Measurements from ENCODE around the gene IMMP2L. TPM values are rescaled to one million over a fixed set of nuclear protein-coding genes. Genes with fewer than 3 reads are reported as not detected.
"Not testable (repeated sequence)": the region's sequence is repeated elsewhere in the genome, so short reads cannot be mapped to it uniquely, and the experiment has no call there.

IMMP2L gene
- total and polyA plus RNA-seq, 2 donors (not counting 3 experiments of a cell fraction or from before 2014, with no cell fraction given): 9.9 to 11.8 TPM

DNA sequence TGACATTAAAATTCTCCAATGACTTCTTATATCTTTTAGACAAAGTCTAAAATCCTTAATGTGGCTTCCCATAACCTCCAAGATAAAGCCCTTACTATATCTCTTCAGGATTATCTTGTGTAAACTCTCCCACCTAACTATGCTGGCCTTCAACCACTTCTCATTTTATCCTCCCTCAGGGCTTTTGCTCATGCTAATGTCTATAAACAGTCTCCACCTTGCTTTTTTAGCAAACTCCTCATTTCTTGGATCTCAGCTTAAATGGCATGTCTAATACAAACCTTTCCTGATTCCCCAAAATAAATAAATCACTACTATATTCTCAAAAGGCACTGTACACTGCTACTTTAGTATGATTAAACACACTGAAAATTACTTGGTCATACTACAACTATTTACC, 290.2 kb downstream of the IMMP2L start:
- Histone ChIP-seq H3K36me3 (ENCODE audit: control insufficient read depth in 2 of 2, extremely low read depth in 1 of 2, insufficient read depth in 2 of 2, low read length in 2 of 2) (no peaks in the 10 kb centered on the region), H3K79me2 (ENCODE audit: control insufficient read depth, insufficient read depth, low read length) (no peaks in the 10 kb centered on the region), H3K4me1 (ENCODE audit: control insufficient read depth, extremely low read depth, insufficient read depth, low read length) (no peaks in the 10 kb centered on the region), H3K9me1 (replicated peaks; ENCODE audit: control insufficient read depth, extremely low read depth, insufficient read depth, low read length) (no peaks in the 10 kb centered on the region), H4K20me1 (replicated peaks; ENCODE audit: control insufficient read depth, extremely low read depth, insufficient read depth, low read length) (no peaks in the 10 kb centered on the region), H3K4me2 (ENCODE audit: insufficient read depth, low read length) (no peak overlapping the region), H2AFZ (ENCODE audit: low read depth, low read length) (no peak overlapping the region), H3K4me3 (replicated peaks in 1 of 3; ENCODE audit: insufficient read depth in 1 of 3, low read depth in 1 of 3, low read length in 3 of 3) (no peak overlapping the region), H3K9ac (replicated peaks; ENCODE audit: extremely low read depth, insufficient read depth, low read length) (no peak overlapping the region), H3K9me3 (replicated peaks; ENCODE audit: control insufficient read depth, insufficient read depth, low read length) (no peaks in the 10 kb centered on the region), H3K27me3 (ENCODE audit: control insufficient read depth in 2 of 2, insufficient read depth in 2 of 2, low read length in 2 of 2) (no peaks in the 10 kb centered on the region), H3K27ac (ENCODE audit: insufficient read depth, low read depth, low read length) (no peak overlapping the region)
- ChIA-PET CTCF (interaction anchor here (1.0 kb wide), 1 partner anchor 12 kb away, joined by 3 read pairs; no protein-coding TSS in a partner anchor), POLR2A (no interaction called here)
- TF ChIP-seq EZH2 (IDR thresholded peaks at IDR 0.05; ENCODE audit: borderline replicate concordance, low read depth, low read length, severe bottlenecking) (no peak), JUN (IDR thresholded peaks at IDR 0.05; ENCODE audit: borderline replicate concordance, insufficient read depth, insufficient read length, low read depth) (no peak), MAX (IDR thresholded peaks at IDR 0.05; ENCODE audit: insufficient read depth, insufficient read length) (no peak), MYC (IDR thresholded peaks at IDR 0.05; ENCODE audit: low read depth, low read length) (no peak), GATA2 (IDR thresholded peaks at IDR 0.05; ENCODE audit: insufficient read depth, insufficient read length, low read depth, low read length) (no peak)
- FAIRE-seq: no peak
- DNase-seq (ENCODE audit: low read depth, low spot score): no peak
- BruUV-seq (replicated peaks): no TSS peak
- dilution Hi-C loops (cut with MboI; ENCODE audit: extremely low pct_ligation_motif_present, low sequenced_read_pairs) (no loop called here), intact Hi-C loops (cut with micrococcal nuclease) (no loop called here)

GRCh38 chr7:111270794-111271193, 291.5 kb downstream of the IMMP2L start:
- intact Hi-C loops (cut with micrococcal nuclease): not testable (repeated sequence)

More at GRCh38 chr7:111270794-111271193, 291.5 kb downstream of the IMMP2L start:
- FAIRE-seq; H3K9ac ChIP-seq (replicated peaks; ENCODE audit: extremely low read depth, insufficient read depth, low read length); H3K36me3 ChIP-seq (ENCODE audit: control insufficient read depth in 2 of 2, extremely low read depth in 1 of 2, insufficient read depth in 2 of 2, low read length in 2 of 2); H3K27me3 ChIP-seq (ENCODE audit: control insufficient read depth in 2 of 2, insufficient read depth in 2 of 2, low read length in 2 of 2); H3K27ac ChIP-seq (ENCODE audit: insufficient read depth, low read depth, low read length); H3K79me2 ChIP-seq (ENCODE audit: control insufficient read depth, insufficient read depth, low read length); H4K20me1 ChIP-seq (replicated peaks; ENCODE audit: control insufficient read depth, extremely low read depth, insufficient read depth, low read length); BruUV-seq (replicated peaks); H3K4me3 ChIP-seq (replicated peaks in 1 of 3; ENCODE audit: insufficient read depth in 1 of 3, low read depth in 1 of 3, low read length in 3 of 3); H3K4me1 ChIP-seq (ENCODE audit: control insufficient read depth, extremely low read depth, insufficient read depth, low read length); H2AFZ ChIP-seq (ENCODE audit: low read depth, low read length); H3K4me2 ChIP-seq (ENCODE audit: insufficient read depth, low read length); dilution Hi-C loops (cut with MboI; ENCODE audit: extremely low pct_ligation_motif_present, low sequenced_read_pairs); H3K9me3 ChIP-seq (replicated peaks; ENCODE audit: control insufficient read depth, insufficient read depth, low read length); CTCF ChIA-PET; POLR2A ChIA-PET; DNase-seq (ENCODE audit: low read depth, low spot score); H3K9me1 ChIP-seq (replicated peaks; ENCODE audit: control insufficient read depth, extremely low read depth, insufficient read depth, low read length): not testable (repeated sequence)
